GM12878 (cell line): ENCODE results near the gene PAOX. TPM values are rescaled to one million over a fixed set of nuclear protein-coding genes. Genes with fewer than 3 reads are reported as not detected.
"Not testable (repeated sequence)": the region's sequence is repeated elsewhere in the genome, so short reads cannot be mapped to it uniquely, and the experiment has no call there.

Source experiments
- ATAC-seq: fragments of 200-7000 bp; cut with Tn5 transposase; 3 replicates; pipeline ENCODE4 v1.9.1; 2020; ENCODE audit warnings: mild to moderate bottlenecking, moderate library complexity
- BruUV-seq: library from RNA; stranded (reverse); fragments of 400-500 nt; replicated peaks from 2 replicates; lab custom pipeline; 2021; lab: Mats Ljungman, UMichigan
- CTCF ChIA-PET: fragments of 300-600 bp; sonication (Branson Sonifier 250); formaldehyde crosslinking; extraction: SDS; loops from one replicate; lab custom pipeline; 2021; ENCODE audit warnings: inconsistent platforms; lab: Yijun Ruan, JAX
- POLR2A ChIA-PET: fragments of 350-600 bp; formaldehyde crosslinking; extraction: SDS; loops from one replicate; lab custom pipeline; 2021; ENCODE audit warnings: inconsistent platforms; lab: Charles Lee
- RAD21 ChIA-PET: fragments of 300-600 bp; sonication (Branson Sonifier 250); formaldehyde crosslinking; loops from one replicate; lab custom pipeline; 2023; ENCODE audit warnings: antibody characterized with exemption; ENCODE audit not compliant: unreplicated experiment; lab: Charles Lee
- SMC1A ChIA-PET: fragments of 300-600 bp; sonication (Branson Sonifier 250); formaldehyde crosslinking; loops from one replicate; lab custom pipeline; 2023; ENCODE audit not compliant: unreplicated experiment, uncharacterized antibody; lab: Charles Lee
- DNase-seq: peaks from one replicate; pipeline ENCODE4 v3.0.0-alpha.2; 2011; ENCODE audit warnings: low read depth, low spot score
- FAIRE-seq: peaks from 3 replicates; lab custom pipeline; 2011; peaks lifted over from hg19 to GRCh38; lab: Jason Lieb, UNC
- H2AFZ ChIP-seq: 2 replicates; pipeline ENCODE4 v1.6.0; 2011; ENCODE audit warnings: low read depth, low read length, control low read depth; ENCODE audit not compliant: control insufficient read depth
- H3K27ac ChIP-seq: 2 replicates; pipeline ENCODE4 v1.5.1; 2011; ENCODE audit warnings: control low read depth; ENCODE audit not compliant: control insufficient read depth, insufficient read depth
- H3K27me3 ChIP-seq, 2 experiments: replicated peaks in 1 of 2; 2 replicates each; pipeline versions ENCODE4 v1.6.0 to v1.6.1; 2011; ENCODE audit warnings: low read length in 1 of 2; ENCODE audit not compliant: control insufficient read depth in 2 of 2, insufficient read depth in 2 of 2
- H3K36me3 ChIP-seq, 2 experiments: 2 replicates each; pipeline ENCODE4 v1.5.1; 2011; ENCODE audit warnings: low read length in 1 of 2; ENCODE audit not compliant: control insufficient read depth in 2 of 2, insufficient read depth in 2 of 2
- H3K4me1 ChIP-seq: 2 replicates; pipeline ENCODE4 v1.6.1; 2011; ENCODE audit warnings: mild to moderate bottlenecking, low read length, moderate library complexity, mixed read lengths; ENCODE audit not compliant: control insufficient read depth, insufficient read depth
- H3K4me2 ChIP-seq: 2 replicates; pipeline ENCODE4 v1.6.0; 2011; ENCODE audit warnings: control low read depth; ENCODE audit not compliant: control insufficient read depth, insufficient read depth
- H3K4me3 ChIP-seq: fragments of 200-600 bp; sonication (generic); 2 replicates; pipeline ENCODE4 v1.5.1; 2016
- H3K79me2 ChIP-seq: 2 replicates; pipeline ENCODE4 v1.6.0; 2011; ENCODE audit warnings: low read length; ENCODE audit not compliant: control insufficient read depth, insufficient read depth
- H3K9ac ChIP-seq: 2 replicates; pipeline ENCODE4 v1.8.0; 2011; ENCODE audit warnings: low read length, control low read depth, mixed read lengths; ENCODE audit not compliant: control insufficient read depth, insufficient read depth
- H3K9me3 ChIP-seq: replicated peaks from 3 replicates; pipeline ENCODE4 v1.5.1; 2011; ENCODE audit warnings: mild to moderate bottlenecking, low read length; ENCODE audit not compliant: control insufficient read depth, insufficient read depth
- H4K20me1 ChIP-seq: 2 replicates; pipeline ENCODE4 v1.6.0; 2011; ENCODE audit not compliant: control insufficient read depth, insufficient read depth
- WGBS: methylation state at CpG from one replicate; pipeline ENCODE4 v1.1.6; 2016; ENCODE audit warnings: low lambda C conversion rate; ENCODE audit not compliant: insufficient replicate concordance, insufficient coverage; ENCODE audit errors: missing lambda C conversion rate; 5-methylcytosine and 5-hydroxymethylcytosine counted together
- in situ Hi-C: fragments of 300-500 bp; cut with MboI; formaldehyde crosslinking; loops from 9 replicates; pipeline ENCODE4 v1.14.3; 2018; ENCODE audit warnings: mixed read lengths
- intact Hi-C: fragments of 100-400 bp; cut with micrococcal nuclease; formaldehyde crosslinking; loops from one replicate; pipeline ENCODE4 v1.14.2; 2022; ENCODE audit not compliant: unreplicated experiment
- polyA plus RNA-seq, 11 experiments: library from polyadenylated mRNA; depleted of rRNA in 4 of 11; unstranded in 6 of 11; stranded (reverse) in 5 of 11; fragments of >200 nt; fragmentation: Nextera tagmentation in 4 of 11; fragmentation: Illumina TruSeq in 1 of 11; extraction: Ambion mirVana in 4 of 11; extraction: Trizol in 1 of 11; gene quantifications; 1 replicate in 1 of 11; 2 replicates in 10 of 11; pipeline versions ENCODE4 v1.2.1 to v1.2.3, GENCODE V29; 2011 to 2016; ENCODE audit warnings: inconsistent platforms in 2 of 11, missing spikeins in 2 of 11, low read depth in 1 of 11
- total RNA-seq, 4 experiments: library from RNA; depleted of rRNA in 3 of 4; stranded (reverse); fragments of >200 nt in 3 of 4; fragmentation: Illumina TruSeq in 1 of 4; extraction: Trizol in 1 of 4; gene quantifications; 2 replicates each; pipeline versions ENCODE4 v1.2.1 to v1.2.3, GENCODE V29; 2013 to 2021

Gene PAOX
- total and polyA plus RNA-seq, 10 of the 15 experiments (the other 5 are each of a cell fraction or from before 2014, with no cell fraction given): 1.2 to 22.2 (median 10.5) TPM

GRCh38 chr10:133429571-133429970 is 50.5 kb downstream of the PAOX start:
- intact Hi-C loops: loop anchor here (2.0 kb wide), 1 partner anchor 143 kb away; no protein-coding TSS in a partner anchor
- RAD21 ChIA-PET, H4K20me1 ChIP-seq, DNase-seq, POLR2A ChIA-PET, H3K4me3 ChIP-seq, FAIRE-seq, H3K4me1 ChIP-seq, H3K36me3 ChIP-seq, H3K9ac ChIP-seq, H3K27ac ChIP-seq, in situ Hi-C loops, H3K9me3 ChIP-seq, H3K79me2 ChIP-seq, H3K4me2 ChIP-seq, H2AFZ ChIP-seq, H3K27me3 ChIP-seq, ATAC-seq, BruUV-seq, CTCF ChIA-PET: not testable (repeated sequence)
- SMC1A ChIA-PET: interaction anchor here (0.8 kb wide), 1 partner anchor 144 kb away, joined by 3 read pairs; no protein-coding TSS in a partner anchor
- 81% methylated on average over 1 of the region's 4 CpGs for WGBS

- SMC1A ChIA-PET, H3K9ac ChIP-seq, H4K20me1 ChIP-seq, H3K9me3 ChIP-seq, POLR2A ChIA-PET, H3K36me3 ChIP-seq, RAD21 ChIA-PET, H3K4me1 ChIP-seq, CTCF ChIA-PET, in situ Hi-C loops, H2AFZ ChIP-seq, FAIRE-seq, intact Hi-C loops, DNase-seq, BruUV-seq, H3K79me2 ChIP-seq, H3K27me3 ChIP-seq, H3K27ac ChIP-seq, H3K4me3 ChIP-seq, H3K4me2 ChIP-seq: not testable (repeated sequence)
- WGBS: 23% methylated on average over 4 of the region's 9 CpGs
- peak; percentile 23 for ATAC-seq
Measured at GRCh38 chr10:133431888-133432613, 53.0 kb downstream of the PAOX start.

GRCh38 chr10:133432789-133433188 is 53.7 kb downstream of the PAOX start:
- H2AFZ ChIP-seq, H3K36me3 ChIP-seq, H3K9ac ChIP-seq, H3K9me3 ChIP-seq, RAD21 ChIA-PET, SMC1A ChIA-PET, H3K4me3 ChIP-seq, H3K27me3 ChIP-seq, FAIRE-seq, CTCF ChIA-PET, POLR2A ChIA-PET, ATAC-seq, BruUV-seq, H3K27ac ChIP-seq, H3K79me2 ChIP-seq, H4K20me1 ChIP-seq, DNase-seq, in situ Hi-C loops, intact Hi-C loops, H3K4me1 ChIP-seq, H3K4me2 ChIP-seq: not testable (repeated sequence)
- WGBS: no CpG with 5 or more reads among the region's 25 CpGs
